ENCODE measurements around the gene GPC6. TPM values are rescaled to one million over a fixed set of nuclear protein-coding genes. Genes with fewer than 3 reads are reported as not detected.

GPC6 gene
- total and polyA plus RNA-seq, 2 donors (not counting 3 experiments of a cell fraction or from before 2014, with no cell fraction given), result 0.01 TPM; not detected in 1

GRCh38 chr13:93505104-93505952, 278.7 kb downstream of the GPC6 start:
- Histone ChIP-seq H2AFZ (ENCODE audit: low read depth, low read length) (no peak overlapping the region), H3K4me2 (ENCODE audit: insufficient read depth, low read length) (no peak overlapping the region), H4K20me1 (replicated peaks; ENCODE audit: control insufficient read depth, extremely low read depth, insufficient read depth, low read length) (no peaks in the 10 kb centered on the region), H3K9me3 (replicated peaks; ENCODE audit: control insufficient read depth, insufficient read depth, low read length) (no peaks in the 10 kb centered on the region), H3K4me3 (replicated peaks in 1 of 3; ENCODE audit: insufficient read depth in 1 of 3, low read depth in 1 of 3, low read length in 3 of 3) (no peak overlapping the region), H3K27ac (ENCODE audit: insufficient read depth, low read depth, low read length) (no peak overlapping the region), H3K9me1 (replicated peaks; ENCODE audit: control insufficient read depth, extremely low read depth, insufficient read depth, low read length) (no peaks in the 10 kb centered on the region), H3K36me3 (ENCODE audit: control insufficient read depth in 2 of 2, extremely low read depth in 1 of 2, insufficient read depth in 2 of 2, low read length in 2 of 2) (no peaks in the 10 kb centered on the region), H3K9ac (replicated peaks; ENCODE audit: extremely low read depth, insufficient read depth, low read length) (no peak overlapping the region), H3K79me2 (ENCODE audit: control insufficient read depth, insufficient read depth, low read length) (no peaks in the 10 kb centered on the region), H3K4me1 (ENCODE audit: control insufficient read depth, extremely low read depth, insufficient read depth, low read length) (no peaks in the 10 kb centered on the region), H3K27me3 (ENCODE audit: control insufficient read depth in 2 of 2, insufficient read depth in 2 of 2, low read length in 2 of 2) (no peaks in the 10 kb centered on the region)
- intact Hi-C loops (cut with micrococcal nuclease), result no loop called here
- no TSS peak for BruUV-seq (replicated peaks)
- TF ChIP-seq POLR2AphosphoS5 (IDR thresholded peaks at IDR 0.05; ENCODE audit: insufficient read depth, low read depth, low read length), result no peak
- TF ChIP-seq MAX (IDR thresholded peaks at IDR 0.05; ENCODE audit: insufficient read depth, insufficient read length), result no peak
- no peak for TF ChIP-seq JUN (IDR thresholded peaks at IDR 0.05; ENCODE audit: borderline replicate concordance, insufficient read depth, insufficient read length, low read depth)
- no peak for TF ChIP-seq CTCF (IDR thresholded peaks at IDR 0.05; ENCODE audit: extremely low read depth in 1 of 2, insufficient read depth in 1 of 2, low read depth in 1 of 2, low read length in 2 of 2)
- TF ChIP-seq MYC (IDR thresholded peaks at IDR 0.05; ENCODE audit: low read depth, low read length), result no peak
- TF ChIP-seq FOS (IDR thresholded peaks at IDR 0.05; ENCODE audit: borderline replicate concordance, insufficient read depth, low read length), result no peak
- no peak for TF ChIP-seq POLR2A (IDR thresholded peaks at IDR 0.05; ENCODE audit: low read depth, low read length)
- no peak for TF ChIP-seq EZH2 (IDR thresholded peaks at IDR 0.05; ENCODE audit: borderline replicate concordance, low read depth, low read length, severe bottlenecking)
- no peak for TF ChIP-seq GATA2 (IDR thresholded peaks at IDR 0.05; ENCODE audit: insufficient read depth, insufficient read length, low read depth, low read length)
- ChIA-PET POLR2A (no interaction called here), CTCF (no interaction called here)
- DNase-seq (ENCODE audit: low read depth, low spot score), result no peak
- dilution Hi-C loops (cut with MboI; ENCODE audit: extremely low pct_ligation_motif_present, low sequenced_read_pairs), result no loop called here
- FAIRE-seq, result no peak

Measured in endothelial cell of umbilical vein (primary cell).